Stimulated activated CD8-positive, alpha-beta memory T cell treated with anti-CD3 and anti-CD28 coated beads, Interleukin-4, amount 100 ng/mL, for 24 hours (primary cell): Measurements from ENCODE around the gene ZYX.
"Not testable (repeated sequence)": the region's sequence is repeated elsewhere in the genome, so short reads cannot be mapped to it uniquely, and the experiment has no call there.

Source experiments
- DNase-seq: peaks from one replicate; pipeline ENCODE4 v3.0.0-alpha.2; 2020; ENCODE audit warnings: low read depth

Gene ZYX

DNA sequence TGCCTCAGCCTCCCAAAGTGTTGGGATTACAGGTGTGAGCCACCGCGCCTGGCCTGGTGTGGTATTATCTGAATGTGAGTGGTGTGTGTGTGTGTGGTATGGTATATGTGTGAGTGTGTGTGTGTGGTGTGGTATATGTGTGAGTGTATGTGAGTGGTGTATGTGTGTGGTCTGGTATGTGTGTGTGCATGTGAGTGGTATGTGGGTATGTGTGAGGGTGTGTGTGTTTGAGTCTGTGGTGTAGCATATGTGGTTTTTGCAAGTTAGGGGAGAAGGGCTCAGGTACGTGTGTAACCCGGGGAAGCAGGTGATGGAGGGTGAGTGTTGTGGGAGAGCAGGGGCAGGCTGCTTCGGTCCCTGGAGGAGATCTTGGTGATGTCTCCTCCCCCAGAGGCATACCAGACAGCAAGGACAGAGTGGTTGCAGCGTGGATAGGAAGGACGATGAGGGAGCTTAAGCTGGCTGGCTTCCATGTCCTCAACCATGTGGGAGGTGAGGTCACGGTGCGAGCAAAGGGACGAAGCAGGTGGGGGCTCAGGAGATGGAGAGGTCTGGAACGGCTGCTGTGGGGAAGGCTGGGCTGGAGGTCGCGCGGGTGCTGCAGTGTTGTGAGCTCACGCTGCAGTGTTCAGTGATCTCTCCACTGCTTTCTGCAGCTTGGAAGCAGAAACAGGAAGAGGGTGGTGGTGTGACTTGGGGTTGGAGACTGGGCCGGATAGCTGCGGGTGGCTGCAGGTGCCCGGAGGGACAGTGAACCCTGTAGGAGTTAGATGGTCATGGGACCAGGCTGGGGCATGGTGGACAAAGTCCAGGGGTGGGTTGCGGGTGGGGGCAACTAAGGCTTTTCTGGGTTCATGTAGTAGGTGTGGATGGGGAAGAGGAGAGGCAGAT, 5.0 kb downstream of the ZYX start:
- DNase-seq, result no peak

- DNase-seq, result no peak
These were observed 6.2 kb downstream of the ZYX start for GRCh38 chr7:143387156-143387975.

GRCh38 chr7:143388051-143388450, 6.9 kb downstream of the ZYX start:
- DNase-seq, result no peak

DNA sequence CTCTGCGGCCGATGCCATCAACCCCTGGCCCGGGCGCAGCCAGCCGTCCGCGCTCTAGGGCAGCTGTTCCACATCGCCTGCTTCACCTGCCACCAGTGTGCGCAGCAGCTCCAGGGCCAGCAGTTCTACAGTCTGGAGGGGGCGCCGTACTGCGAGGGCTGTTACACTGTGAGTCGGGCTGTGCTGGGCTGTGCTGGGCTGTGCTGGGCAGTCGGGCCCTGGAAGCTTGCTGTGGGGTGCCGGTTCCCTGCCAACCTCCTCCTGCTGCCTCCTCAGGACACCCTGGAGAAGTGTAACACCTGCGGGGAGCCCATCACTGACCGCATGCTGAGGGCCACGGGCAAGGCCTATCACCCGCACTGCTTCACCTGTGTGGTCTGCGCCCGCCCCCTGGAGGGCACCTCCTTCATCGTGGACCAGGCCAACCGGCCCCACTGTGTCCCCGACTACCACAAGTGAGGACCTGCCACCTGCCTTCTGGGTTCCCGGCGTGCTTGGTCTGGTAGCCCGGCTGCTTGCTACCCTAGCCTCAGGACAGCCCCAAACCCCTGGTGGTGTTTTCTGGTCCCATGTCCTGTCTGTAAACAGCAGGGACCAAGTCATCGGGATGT, 7.5 kb downstream of the ZYX start:
- no peak for DNase-seq

GRCh38 chr7:143389316-143390103, 8.4 kb downstream of the ZYX start:
- DNase-seq, result no peak

GRCh38 chr7:143390104-143390772, 9.1 kb downstream of the ZYX start:
- DNase-seq, result no peak

DNA sequence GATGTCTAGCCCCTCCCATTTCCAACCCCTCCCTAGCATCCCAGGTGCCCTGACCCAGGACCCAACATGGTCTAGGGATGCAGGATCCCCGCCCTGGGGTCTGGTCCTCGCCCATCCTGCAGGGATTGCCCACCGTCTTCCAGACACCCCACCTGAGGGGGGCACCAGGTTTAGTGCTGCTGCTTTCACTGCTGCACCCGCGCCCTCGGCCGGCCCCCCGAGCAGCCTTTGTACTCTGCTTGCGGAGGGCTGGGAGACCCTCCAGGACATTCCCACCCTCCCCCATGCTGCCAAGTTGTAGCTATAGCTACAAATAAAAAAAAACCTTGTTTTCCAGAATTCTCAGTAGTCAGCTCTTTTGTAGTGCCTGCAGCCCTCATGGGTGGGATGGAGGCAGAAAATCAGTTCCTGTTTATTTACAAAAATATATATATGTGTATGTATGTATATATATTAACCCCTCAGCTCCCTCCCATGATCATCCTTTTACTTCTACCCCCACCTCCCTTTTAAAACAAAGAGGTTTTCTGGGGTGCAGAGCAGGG, 9.7 kb downstream of the ZYX start:
- DNase-seq, result no peak

- DNase-seq, result no peak
These were observed 10.6 kb downstream of the ZYX start for GRCh38 chr7:143391462-143392404.

DNA sequence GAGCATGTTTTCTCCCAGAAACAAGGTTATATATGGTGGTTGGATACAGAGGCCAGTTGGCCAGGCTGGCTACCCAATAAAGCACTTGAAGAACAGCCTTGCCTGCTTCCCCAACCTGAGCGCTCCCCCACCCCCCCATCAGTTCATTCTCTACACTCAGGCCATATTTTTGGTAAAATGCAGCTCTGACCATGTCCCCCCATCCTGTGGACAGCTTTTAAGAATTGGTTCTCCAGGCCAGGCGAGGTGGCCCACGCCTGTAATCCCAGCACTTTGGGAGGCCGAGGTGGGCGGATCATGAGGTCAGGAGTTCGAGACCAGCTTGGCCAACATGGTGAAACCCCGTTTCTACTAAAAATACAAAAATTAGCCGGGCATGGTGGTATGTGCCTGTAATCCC, 11.3 kb downstream of the ZYX start:
- not testable (repeated sequence) for DNase-seq

DNA sequence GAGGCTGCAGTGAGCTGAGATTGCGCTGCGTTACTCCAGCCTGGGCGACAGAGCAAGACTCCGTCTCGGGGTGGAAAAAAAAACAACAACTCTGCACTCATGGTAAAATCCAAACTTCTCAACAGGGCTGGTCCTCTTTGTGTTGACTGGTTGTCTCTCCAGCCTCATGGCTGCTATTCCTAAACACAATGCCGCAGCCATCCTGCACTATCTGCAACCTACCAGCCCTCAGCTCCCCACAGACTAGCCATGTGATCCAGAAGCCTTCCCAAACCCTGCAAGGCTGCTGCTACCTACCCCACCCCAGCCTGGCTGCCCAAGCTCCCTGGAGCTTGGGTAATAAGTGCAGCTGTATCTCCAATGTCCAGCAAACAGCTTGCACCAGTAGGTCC, 11.7 kb downstream of the ZYX start:
- no peak for DNase-seq

DNA sequence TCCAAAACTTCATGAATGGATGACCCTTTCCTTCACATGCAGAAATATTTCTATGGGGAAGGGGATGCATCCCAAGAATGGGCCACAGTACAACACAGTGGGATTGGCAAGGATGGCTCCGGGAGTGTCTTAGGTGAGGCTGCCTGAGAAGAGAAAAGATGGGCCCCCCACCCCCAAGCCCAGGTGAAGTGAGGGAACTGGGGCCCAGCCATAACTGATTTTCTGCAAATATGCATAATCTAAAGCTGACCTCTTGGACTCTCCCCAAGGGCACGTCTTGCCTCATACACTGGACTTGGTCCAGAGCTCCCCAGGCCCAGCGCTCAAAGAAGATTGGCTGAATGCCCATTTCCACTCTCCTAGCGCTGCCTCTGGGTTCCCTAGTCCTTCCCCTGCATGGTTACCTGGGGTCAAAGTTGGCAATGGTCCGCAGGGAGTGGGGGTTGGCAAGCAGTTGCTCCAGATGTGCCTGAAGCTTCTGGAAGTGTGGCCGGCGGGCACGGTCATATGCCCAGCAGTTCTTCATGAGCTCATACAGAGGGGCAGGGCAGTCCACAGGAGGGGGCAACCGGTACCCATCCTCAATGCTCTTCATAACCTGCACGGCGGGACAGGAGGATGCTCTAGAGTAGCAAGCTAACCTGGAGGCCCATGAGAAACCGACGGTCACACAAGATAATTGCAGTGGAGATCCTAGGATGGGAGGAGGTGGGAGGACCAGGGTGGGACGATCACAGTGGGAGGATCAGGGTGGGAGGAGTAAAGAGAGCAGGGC, 12.3 kb downstream of the ZYX start:
- no peak for DNase-seq

- DNase-seq, result no peak
These were observed 12.9 kb downstream of the ZYX start for GRCh38 chr7:143394068-143394467.

DNA sequence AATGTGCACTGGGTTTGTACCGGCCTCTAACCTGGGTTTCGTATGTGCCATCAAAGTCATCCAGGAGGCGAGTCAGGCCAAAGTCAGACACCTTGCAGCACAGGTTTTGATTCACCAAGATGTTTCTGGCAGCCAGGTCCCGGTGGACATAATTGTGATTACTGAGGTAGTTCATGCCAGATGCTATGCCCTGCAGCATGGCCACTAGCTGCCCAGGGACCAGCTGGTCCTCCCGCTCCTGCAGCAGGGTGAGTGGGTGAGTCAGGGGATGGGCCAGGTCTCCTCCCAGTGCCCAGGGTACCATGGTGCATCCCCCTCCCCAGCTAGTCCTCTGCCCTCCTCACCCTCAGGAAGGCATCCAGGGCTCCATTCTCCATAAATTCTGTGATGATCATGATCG, 13.6 kb downstream of the ZYX start:
- no peak for DNase-seq

- DNase-seq, result no peak
These were observed 14.3 kb downstream of the ZYX start for GRCh38 chr7:143395187-143396149.

GRCh38 chr7:143396182-143396581, 15.0 kb downstream of the ZYX start:
- no peak for DNase-seq

GRCh38 chr7:143396625-143397556, 15.7 kb downstream of the ZYX start:
- no peak for DNase-seq
